ENCODE measurements around the gene C1QTNF8. TPM values are rescaled to one million over a fixed set of nuclear protein-coding genes. Genes with fewer than 3 reads are reported as not detected.

C1QTNF8 gene
- total and polyA plus RNA-seq, 2 of the 13 experiments (the other 11 are each of a cell fraction or from before 2014, with no cell fraction given) = 0.09 TPM; not detected in 1

DNA sequence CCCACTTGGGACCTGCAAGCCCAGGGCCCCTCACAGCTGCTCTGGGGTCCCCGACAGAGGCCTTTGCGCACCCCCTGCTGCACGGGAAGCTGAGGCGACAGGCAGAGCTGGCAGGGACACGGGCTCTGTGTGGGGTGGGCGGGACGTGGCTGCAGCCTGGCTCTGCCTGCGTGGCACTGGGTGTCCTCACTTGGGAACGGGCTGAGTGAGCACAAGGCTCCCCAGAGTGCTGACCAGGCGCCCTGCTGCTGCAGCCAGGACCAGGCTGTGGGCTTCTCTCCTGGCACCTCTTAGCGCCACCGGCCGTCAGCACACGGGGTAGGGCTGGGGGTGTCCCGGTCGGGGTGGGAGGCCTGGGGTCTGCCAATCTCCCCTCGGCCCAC is 6.6 kb downstream of the C1QTNF8 start (continued):
- 0 out of 2 replicates have a peak, but pooled peaks have one; percentile 20 for TF ChIP-seq SNAPC4 (CRISPR knock-in tag; IDR thresholded peaks at IDR 0.05)
- TF ChIP-seq ZNF407 (CRISPR knock-in tag; IDR thresholded peaks at IDR 0.05; ENCODE audit: not compliant biosample characterization) = no peak
- no peak for TF ChIP-seq EHMT2 (IDR thresholded peaks at IDR 0.05; ENCODE audit: borderline replicate concordance, low read depth, low read length)
- TF ChIP-seq SP2 (CRISPR knock-in tag; IDR thresholded peaks at IDR 0.05) = peak; percentile 44; the same call in 1 of the 2 replicates
- TF ChIP-seq MYNN (CRISPR knock-in tag; IDR thresholded peaks at IDR 0.05; ENCODE audit: low read depth) = no peak
- no peak for TF ChIP-seq MAF1 (CRISPR knock-in tag; IDR thresholded peaks at IDR 0.05; ENCODE audit: borderline replicate concordance)
- TF ChIP-seq FOXK1 (CRISPR knock-in tag; IDR thresholded peaks at IDR 0.05; ENCODE audit: borderline replicate concordance, low read depth) = no peak
- TF ChIP-seq ZBTB7B (CRISPR knock-in tag; IDR thresholded peaks at IDR 0.05) = no peak
- TF ChIP-seq, protein P1, sequence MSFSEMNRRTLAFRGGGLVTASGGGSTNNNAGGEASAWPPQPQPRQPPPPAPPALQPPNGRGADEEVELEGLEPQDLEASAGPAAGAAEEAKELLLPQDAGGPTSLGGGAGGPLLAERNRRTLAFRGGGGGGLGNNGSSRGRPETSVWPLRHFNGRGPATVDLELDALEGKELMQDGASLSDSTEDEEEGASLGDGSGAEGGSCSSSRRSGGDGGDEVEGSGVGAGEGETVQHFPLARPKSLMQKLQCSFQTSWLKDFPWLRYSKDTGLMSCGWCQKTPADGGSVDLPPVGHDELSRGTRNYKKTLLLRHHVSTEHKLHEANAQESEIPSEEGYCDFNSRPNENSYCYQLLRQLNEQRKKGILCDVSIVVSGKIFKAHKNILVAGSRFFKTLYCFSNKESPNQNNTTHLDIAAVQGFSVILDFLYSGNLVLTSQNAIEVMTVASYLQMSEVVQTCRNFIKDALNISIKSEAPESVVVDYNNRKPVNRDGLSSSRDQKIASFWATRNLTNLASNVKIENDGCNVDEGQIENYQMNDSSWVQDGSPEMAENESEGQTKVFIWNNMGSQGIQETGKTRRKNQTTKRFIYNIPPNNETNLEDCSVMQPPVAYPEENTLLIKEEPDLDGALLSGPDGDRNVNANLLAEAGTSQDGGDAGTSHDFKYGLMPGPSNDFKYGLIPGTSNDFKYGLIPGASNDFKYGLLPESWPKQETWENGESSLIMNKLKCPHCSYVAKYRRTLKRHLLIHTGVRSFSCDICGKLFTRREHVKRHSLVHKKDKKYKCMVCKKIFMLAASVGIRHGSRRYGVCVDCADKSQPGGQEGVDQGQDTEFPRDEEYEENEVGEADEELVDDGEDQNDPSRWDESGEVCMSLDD (CRISPR knock-in tag; IDR thresholded peaks at IDR 0.05; ENCODE audit: borderline replicate concordance) = no peak
- TF ChIP-seq TFDP1 (CRISPR knock-in tag; IDR thresholded peaks at IDR 0.05; ENCODE audit: borderline replicate concordance) = no peak
